ENCODE data around the gene DLG2. TPM values are rescaled to one million over a fixed set of nuclear protein-coding genes. Genes with fewer than 3 reads are reported as not detected.
"Not testable (repeated sequence)": the region's sequence is repeated elsewhere in the genome, so short reads cannot be mapped to it uniquely, and the experiment has no call there.

The DLG2 gene
- total and polyA plus RNA-seq, 2 donors = 4.8 to 6.6 TPM

GRCh38 chr11:85407648-85408047, 219.5 kb downstream of the DLG2 start:
- DNase-seq (ENCODE audit: low read depth in 6 of 9, low spot score in 9 of 9) = no peak
- Histone ChIP-seq H3K27me3 (ENCODE audit: control insufficient read depth in 2 of 2, insufficient read depth in 1 of 2, low read length in 1 of 2) (no peaks in the 10 kb centered on the region), H3K36me3 (ENCODE audit: control insufficient read depth in 2 of 2, insufficient read depth in 2 of 2, low read length in 1 of 2) (no peaks in the 10 kb centered on the region), H3K27ac (ENCODE audit: low read depth in 1 of 2, low read length in 1 of 2) (no peak overlapping the region), H3K4me1 (ENCODE audit: control insufficient read depth in 2 of 2, insufficient read depth in 2 of 2, low read length in 2 of 2) (no peaks in the 10 kb centered on the region), H3K9me3 (ENCODE audit: control insufficient read depth in 2 of 2, insufficient read depth in 1 of 2, low read length in 1 of 2) (no peaks in the 10 kb centered on the region), H3K4me3 (ENCODE audit: low read length in 2 of 2) (no peak overlapping the region)
- WGBS = 92% methylated on average over 2 of the region's 2 CpGs

DNA sequence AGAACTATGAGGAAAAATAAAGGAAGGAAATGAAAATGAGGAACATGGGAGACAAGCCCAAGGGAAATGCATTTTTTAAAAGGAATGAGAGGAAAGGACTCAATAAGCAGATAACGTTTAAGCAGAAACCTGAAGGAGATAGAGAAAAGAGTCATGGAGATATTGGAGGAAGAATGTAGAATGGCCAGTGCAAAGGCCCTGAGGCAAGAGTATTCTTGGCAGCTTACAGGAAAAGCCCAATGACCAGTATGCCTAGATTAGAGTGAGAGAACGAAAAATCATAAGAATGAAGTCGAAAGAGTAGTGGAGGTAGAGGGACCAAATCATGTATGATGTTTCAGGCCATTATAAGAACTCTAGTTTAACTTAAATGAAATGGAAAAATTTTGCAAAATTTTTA, 220.3 kb downstream of the DLG2 start:
- no peaks in the 10 kb centered on the region for H3K4me1 ChIP-seq (ENCODE audit: control insufficient read depth in 2 of 2, insufficient read depth in 2 of 2, low read length in 2 of 2)
- H3K36me3 ChIP-seq (ENCODE audit: control insufficient read depth in 2 of 2, insufficient read depth in 2 of 2, low read length in 1 of 2) = no peaks in the 10 kb centered on the region
- WGBS = 78% methylated on average over 3 of the region's 3 CpGs
- no peak overlapping the region for H3K27ac ChIP-seq (ENCODE audit: low read depth in 1 of 2, low read length in 1 of 2)
- no peak overlapping the region for H3K4me3 ChIP-seq (ENCODE audit: low read length in 2 of 2)
- DNase-seq (ENCODE audit: low read depth in 6 of 9, low spot score in 9 of 9) = no peak
- no peaks in the 10 kb centered on the region for H3K27me3 ChIP-seq (ENCODE audit: control insufficient read depth in 2 of 2, insufficient read depth in 1 of 2, low read length in 1 of 2)
- no peaks in the 10 kb centered on the region for H3K9me3 ChIP-seq (ENCODE audit: control insufficient read depth in 2 of 2, insufficient read depth in 1 of 2, low read length in 1 of 2)

- Histone ChIP-seq H3K9me3 (ENCODE audit: control insufficient read depth in 2 of 2, insufficient read depth in 1 of 2, low read length in 1 of 2) (no peaks in the 10 kb centered on the region), H3K4me3 (ENCODE audit: low read length in 2 of 2) (no peak overlapping the region), H3K36me3 (ENCODE audit: control insufficient read depth in 2 of 2, insufficient read depth in 2 of 2, low read length in 1 of 2) (no peaks in the 10 kb centered on the region), H3K4me1 (ENCODE audit: control insufficient read depth in 2 of 2, insufficient read depth in 2 of 2, low read length in 2 of 2) (no peaks in the 10 kb centered on the region), H3K27ac (ENCODE audit: low read depth in 1 of 2, low read length in 1 of 2) (no peak overlapping the region), H3K27me3 (ENCODE audit: control insufficient read depth in 2 of 2, insufficient read depth in 1 of 2, low read length in 1 of 2) (no peaks in the 10 kb centered on the region)
- DNase-seq (ENCODE audit: low read depth in 6 of 9, low spot score in 9 of 9) = no peak
- 84% methylated on average over 3 of the region's 3 CpGs for WGBS
Observed at GRCh38 chr11:85406316-85406715, 220.8 kb downstream of the DLG2 start.

DNA sequence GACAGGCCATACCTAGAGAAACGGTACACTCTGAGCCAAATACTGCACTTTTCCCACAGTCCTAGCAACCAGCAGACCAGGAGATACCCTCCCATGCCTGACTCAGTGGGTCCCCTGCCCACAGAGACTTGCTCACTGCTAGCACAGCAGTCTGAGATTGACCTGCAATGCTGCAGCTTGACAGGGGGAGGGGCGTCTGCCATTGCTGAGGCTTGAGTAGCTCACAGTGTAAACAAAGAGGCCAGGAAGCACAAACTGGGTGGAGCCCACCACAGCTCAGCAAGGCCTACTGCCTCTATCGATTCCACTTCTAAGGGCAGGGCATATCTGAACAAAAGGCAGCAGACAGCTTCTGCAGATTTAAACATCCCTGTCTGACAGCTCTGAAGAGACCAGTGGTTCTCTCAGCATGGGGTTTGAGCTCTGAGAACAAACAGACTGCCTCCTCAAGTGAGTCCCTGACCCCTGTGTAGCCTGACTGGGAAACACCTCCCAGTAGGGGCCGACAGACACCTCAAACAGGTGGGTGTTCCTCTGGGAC, 231.6 kb downstream of the DLG2 start:
- DNase-seq (ENCODE audit: low read depth in 6 of 9, low spot score in 9 of 9); H3K4me3 ChIP-seq (ENCODE audit: low read length in 2 of 2); H3K9me3 ChIP-seq (ENCODE audit: control insufficient read depth in 2 of 2, insufficient read depth in 1 of 2, low read length in 1 of 2); H3K27me3 ChIP-seq (ENCODE audit: control insufficient read depth in 2 of 2, insufficient read depth in 1 of 2, low read length in 1 of 2); H3K27ac ChIP-seq (ENCODE audit: low read depth in 1 of 2, low read length in 1 of 2); H3K4me1 ChIP-seq (ENCODE audit: control insufficient read depth in 2 of 2, insufficient read depth in 2 of 2, low read length in 2 of 2); H3K36me3 ChIP-seq (ENCODE audit: control insufficient read depth in 2 of 2, insufficient read depth in 2 of 2, low read length in 1 of 2): not testable (repeated sequence)
- WGBS = 69% methylated on average over 4 of the region's 4 CpGs

- Histone ChIP-seq H3K36me3 (ENCODE audit: control insufficient read depth in 2 of 2, insufficient read depth in 2 of 2, low read length in 1 of 2) (no peaks in the 10 kb centered on the region), H3K27me3 (ENCODE audit: control insufficient read depth in 2 of 2, insufficient read depth in 1 of 2, low read length in 1 of 2) (no peaks in the 10 kb centered on the region), H3K4me1 (ENCODE audit: control insufficient read depth in 2 of 2, insufficient read depth in 2 of 2, low read length in 2 of 2) (no peaks in the 10 kb centered on the region), H3K27ac (ENCODE audit: low read depth in 1 of 2, low read length in 1 of 2) (no peak overlapping the region), H3K9me3 (ENCODE audit: control insufficient read depth in 2 of 2, insufficient read depth in 1 of 2, low read length in 1 of 2) (peaks cover 0 to 6% of the 10 kb centered on the region in 2 donors), H3K4me3 (ENCODE audit: low read length in 2 of 2) (no peak overlapping the region)
- WGBS = 80% methylated on average over 2 of the region's 2 CpGs
- DNase-seq (ENCODE audit: low read depth in 6 of 9, low spot score in 9 of 9) = no peak
Observed at GRCh38 chr11:85394283-85394682, 232.9 kb downstream of the DLG2 start.

- peaks cover 0 to 6% of the 10 kb centered on the region in 2 donors for H3K9me3 ChIP-seq (ENCODE audit: control insufficient read depth in 2 of 2, insufficient read depth in 1 of 2, low read length in 1 of 2)
- DNase-seq (ENCODE audit: low read depth in 6 of 9, low spot score in 9 of 9) = no peak
- WGBS = 87% methylated on average over 1 of the region's 1 CpG
- no peaks in the 10 kb centered on the region for H3K36me3 ChIP-seq (ENCODE audit: control insufficient read depth in 2 of 2, insufficient read depth in 2 of 2, low read length in 1 of 2)
- H3K4me1 ChIP-seq (ENCODE audit: control insufficient read depth in 2 of 2, insufficient read depth in 2 of 2, low read length in 2 of 2) = no peaks in the 10 kb centered on the region
- H3K27me3 ChIP-seq (ENCODE audit: control insufficient read depth in 2 of 2, insufficient read depth in 1 of 2, low read length in 1 of 2) = no peaks in the 10 kb centered on the region
- no peak overlapping the region for H3K4me3 ChIP-seq (ENCODE audit: low read length in 2 of 2)
- H3K27ac ChIP-seq (ENCODE audit: low read depth in 1 of 2, low read length in 1 of 2) = no peak overlapping the region
Observed at GRCh38 chr11:85391141-85391540, 236.0 kb downstream of the DLG2 start.

DNA sequence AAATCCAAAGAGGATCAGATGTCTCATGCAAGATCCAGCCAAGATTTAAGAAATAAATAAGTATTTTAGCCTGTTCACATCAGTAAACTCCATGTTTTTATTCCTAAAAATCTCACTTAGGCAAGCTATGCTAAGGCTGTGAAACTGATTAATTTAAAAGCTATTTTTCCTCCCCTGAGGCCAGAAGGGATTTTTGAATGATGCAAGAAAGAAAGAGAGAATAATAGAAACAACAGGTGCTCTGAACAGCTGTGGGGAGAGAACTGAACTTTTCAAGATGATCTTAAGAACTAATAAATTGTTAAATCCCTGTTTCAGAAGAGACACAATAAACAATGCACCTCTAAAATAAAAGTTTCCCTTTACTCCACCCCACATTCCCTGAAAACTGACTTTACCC, 241.6 kb downstream of the DLG2 start:
- Histone ChIP-seq H3K9me3 (ENCODE audit: control insufficient read depth in 2 of 2, insufficient read depth in 1 of 2, low read length in 1 of 2) (no peaks in the 10 kb centered on the region), H3K27me3 (ENCODE audit: control insufficient read depth in 2 of 2, insufficient read depth in 1 of 2, low read length in 1 of 2) (no peaks in the 10 kb centered on the region), H3K4me3 (ENCODE audit: low read length in 2 of 2) (no peak overlapping the region), H3K27ac (ENCODE audit: low read depth in 1 of 2, low read length in 1 of 2) (no peak overlapping the region), H3K36me3 (ENCODE audit: control insufficient read depth in 2 of 2, insufficient read depth in 2 of 2, low read length in 1 of 2) (no peaks in the 10 kb centered on the region), H3K4me1 (ENCODE audit: control insufficient read depth in 2 of 2, insufficient read depth in 2 of 2, low read length in 2 of 2) (no peaks in the 10 kb centered on the region)
- DNase-seq (ENCODE audit: low read depth in 6 of 9, low spot score in 9 of 9) = no peak

GRCh38 chr11:85385111-85385510, 242.0 kb downstream of the DLG2 start:
- Histone ChIP-seq H3K4me3 (ENCODE audit: low read length in 2 of 2) (no peak overlapping the region), H3K4me1 (ENCODE audit: control insufficient read depth in 2 of 2, insufficient read depth in 2 of 2, low read length in 2 of 2) (no peaks in the 10 kb centered on the region), H3K27me3 (ENCODE audit: control insufficient read depth in 2 of 2, insufficient read depth in 1 of 2, low read length in 1 of 2) (no peaks in the 10 kb centered on the region), H3K9me3 (ENCODE audit: control insufficient read depth in 2 of 2, insufficient read depth in 1 of 2, low read length in 1 of 2) (no peaks in the 10 kb centered on the region), H3K27ac (ENCODE audit: low read depth in 1 of 2, low read length in 1 of 2) (no peak overlapping the region), H3K36me3 (ENCODE audit: control insufficient read depth in 2 of 2, insufficient read depth in 2 of 2, low read length in 1 of 2) (no peaks in the 10 kb centered on the region)
- no peak for DNase-seq (ENCODE audit: low read depth in 6 of 9, low spot score in 9 of 9)
- 76% methylated on average over 1 of the region's 1 CpG for WGBS

- WGBS = 88% methylated on average over 2 of the region's 2 CpGs
- Histone ChIP-seq H3K9me3 (ENCODE audit: control insufficient read depth in 2 of 2, insufficient read depth in 1 of 2, low read length in 1 of 2) (no peaks in the 10 kb centered on the region), H3K4me1 (ENCODE audit: control insufficient read depth in 2 of 2, insufficient read depth in 2 of 2, low read length in 2 of 2) (no peaks in the 10 kb centered on the region), H3K36me3 (ENCODE audit: control insufficient read depth in 2 of 2, insufficient read depth in 2 of 2, low read length in 1 of 2) (no peaks in the 10 kb centered on the region), H3K27ac (ENCODE audit: low read depth in 1 of 2, low read length in 1 of 2) (no peak overlapping the region), H3K27me3 (ENCODE audit: control insufficient read depth in 2 of 2, insufficient read depth in 1 of 2, low read length in 1 of 2) (no peaks in the 10 kb centered on the region), H3K4me3 (ENCODE audit: low read length in 2 of 2) (no peak overlapping the region)
- no peak for DNase-seq (ENCODE audit: low read depth in 6 of 9, low spot score in 9 of 9)
Observed at GRCh38 chr11:85379066-85379465, 248.1 kb downstream of the DLG2 start.

DNA sequence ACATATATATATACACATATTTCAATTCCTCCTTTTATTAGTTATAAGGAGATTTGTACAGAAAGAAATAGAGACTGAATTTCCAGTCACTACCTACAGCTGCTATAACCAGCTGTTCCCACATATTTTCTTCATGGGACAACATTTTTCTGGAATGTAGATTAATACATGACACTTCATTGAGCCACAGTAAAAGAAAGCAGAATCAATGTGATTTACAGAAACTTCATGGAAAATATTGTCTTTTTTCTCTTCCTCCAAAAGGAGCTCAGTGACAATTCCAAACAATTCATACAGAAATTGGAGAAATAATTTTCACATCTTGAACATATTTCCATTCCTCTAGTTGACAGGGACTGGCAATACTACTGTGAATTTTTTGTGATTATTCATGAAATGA, 249.2 kb downstream of the DLG2 start:
- DNase-seq (ENCODE audit: low read depth in 6 of 9, low spot score in 9 of 9) = no peak
- Histone ChIP-seq H3K9me3 (ENCODE audit: control insufficient read depth in 2 of 2, insufficient read depth in 1 of 2, low read length in 1 of 2) (peaks cover 0 to 6% of the 10 kb centered on the region in 2 donors), H3K27ac (ENCODE audit: low read depth in 1 of 2, low read length in 1 of 2) (no peak overlapping the region), H3K36me3 (ENCODE audit: control insufficient read depth in 2 of 2, insufficient read depth in 2 of 2, low read length in 1 of 2) (no peaks in the 10 kb centered on the region), H3K4me1 (ENCODE audit: control insufficient read depth in 2 of 2, insufficient read depth in 2 of 2, low read length in 2 of 2) (no peaks in the 10 kb centered on the region), H3K4me3 (ENCODE audit: low read length in 2 of 2) (no peak overlapping the region), H3K27me3 (ENCODE audit: control insufficient read depth in 2 of 2, insufficient read depth in 1 of 2, low read length in 1 of 2) (no peaks in the 10 kb centered on the region)

Data from thymus (tissue), 11 donors.